H9 (cell line): ENCODE data around the gene ANKRD13A. TPM values are rescaled to one million over a fixed set of nuclear protein-coding genes. Genes with fewer than 3 reads are reported as not detected.

ENCODE experiments used
- DNase-seq: peaks from one replicate; pipeline ENCODE4 v3.0.0-alpha.2; 2017
- H2AFZ ChIP-seq: one replicate; pipeline ENCODE4 v1.6.1; 2013; ENCODE audit warnings: mild to moderate bottlenecking, low read length, control low read depth, moderate library complexity
- H2AK5ac ChIP-seq: 2 replicates; pipeline ENCODE4 v1.6.1; 2013; ENCODE audit warnings: low read length, control low read depth, mixed read lengths; ENCODE audit not compliant: insufficient read length
- H2BK120ac ChIP-seq: one replicate; pipeline ENCODE4 v1.6.1; 2013; ENCODE audit warnings: low read depth, mild to moderate bottlenecking, low read length, control low read depth, inconsistent platforms; ENCODE audit not compliant: poor library complexity, severe bottlenecking
- H2BK12ac ChIP-seq: 2 replicates; pipeline ENCODE4 v1.6.1; 2013; ENCODE audit warnings: low read length, control low read depth, mixed read lengths, low read depth; ENCODE audit not compliant: insufficient read length
- H2BK15ac ChIP-seq: 2 replicates; pipeline ENCODE4 v1.6.1; 2013; ENCODE audit warnings: low read depth, low read length, control low read depth
- H2BK20ac ChIP-seq: one replicate; pipeline ENCODE4 v1.6.1; 2013; ENCODE audit warnings: low read depth, mild to moderate bottlenecking, low read length, control low read depth, inconsistent platforms; ENCODE audit not compliant: poor library complexity, severe bottlenecking
- H2BK5ac ChIP-seq: 2 replicates; pipeline ENCODE4 v1.6.1; 2013; ENCODE audit warnings: low read length, control low read depth, mixed read lengths; ENCODE audit not compliant: insufficient read length
- H3K14ac ChIP-seq: 2 replicates; pipeline ENCODE4 v1.6.1; 2013; ENCODE audit warnings: low read length, control low read depth; ENCODE audit not compliant: insufficient read depth
- H3K18ac ChIP-seq: 2 replicates; pipeline ENCODE4 v1.6.1; 2013; ENCODE audit warnings: low read depth, mild to moderate bottlenecking, mixed read lengths, low read length, control low read depth; ENCODE audit not compliant: insufficient read length
- H3K23ac ChIP-seq: 2 replicates; pipeline ENCODE4 v1.6.1; 2013; ENCODE audit warnings: low read length, control low read depth, mixed read lengths, low read depth; ENCODE audit not compliant: insufficient read length
- H3K23me2 ChIP-seq: 2 replicates; pipeline ENCODE4 v1.6.1; 2013; ENCODE audit warnings: low read depth, mild to moderate bottlenecking, mixed read lengths, low read length, control low read depth; ENCODE audit not compliant: insufficient read length, poor library complexity, severe bottlenecking
- H3K27ac ChIP-seq: 2 replicates; pipeline ENCODE4 v1.5.1; 2013; ENCODE audit warnings: low read length, control low read depth, mixed read lengths, low read depth; ENCODE audit not compliant: insufficient read length
- H3K27me3 ChIP-seq: 2 replicates; pipeline ENCODE4 v1.6.1; 2013; ENCODE audit warnings: low read length, control low read depth, inconsistent platforms; ENCODE audit not compliant: insufficient read depth
- H3K4ac ChIP-seq: 2 replicates; pipeline ENCODE4 v1.6.1; 2013; ENCODE audit warnings: low read depth, mild to moderate bottlenecking, control low read depth, inconsistent platforms, low read length, moderate library complexity
- H3K4me1 ChIP-seq: 2 replicates; pipeline ENCODE4 v1.6.1; 2013; ENCODE audit warnings: low read length, control low read depth, inconsistent platforms; ENCODE audit not compliant: insufficient read depth
- H3K4me2 ChIP-seq: 2 replicates; pipeline ENCODE4 v1.6.1; 2013; ENCODE audit warnings: low read length, control low read depth, mixed read lengths; ENCODE audit not compliant: insufficient read length, insufficient read depth
- H3K56ac ChIP-seq: 2 replicates; pipeline ENCODE4 v1.6.1; 2013; ENCODE audit warnings: low read depth, mild to moderate bottlenecking, mixed read lengths, low read length, control low read depth; ENCODE audit not compliant: insufficient read length
- H3K79me1 ChIP-seq: 2 replicates; pipeline ENCODE4 v1.6.1; 2013; ENCODE audit warnings: low read depth, mild to moderate bottlenecking, moderate library complexity, low read length, control low read depth, inconsistent platforms; ENCODE audit not compliant: insufficient read depth, poor library complexity, severe bottlenecking
- H3K79me2 ChIP-seq: 2 replicates; pipeline ENCODE4 v1.6.1; 2013; ENCODE audit warnings: low read length, control low read depth, inconsistent platforms; ENCODE audit not compliant: insufficient read depth
- H3K9ac ChIP-seq: 2 replicates; pipeline ENCODE4 v1.6.1; 2013; ENCODE audit warnings: low read length, control low read depth, mixed read lengths; ENCODE audit not compliant: insufficient read length; ENCODE audit errors: extremely low read depth
- H3K9me3 ChIP-seq: one replicate; pipeline ENCODE4 v1.6.1; 2013; ENCODE audit warnings: low read depth, low read length, inconsistent platforms; ENCODE audit not compliant: control insufficient read depth
- H3T11ph ChIP-seq: one replicate; pipeline ENCODE4 v1.6.1; 2013; ENCODE audit warnings: mild to moderate bottlenecking, low read length, control low read depth, inconsistent platforms
- H4K20me1 ChIP-seq: one replicate; pipeline ENCODE4 v1.6.1; 2013; ENCODE audit not compliant: control insufficient read depth, insufficient read length, insufficient read depth
- H4K5ac ChIP-seq: 2 replicates; pipeline ENCODE4 v1.6.1; 2013; ENCODE audit warnings: low read depth, mild to moderate bottlenecking, mixed read lengths, low read length, control low read depth; ENCODE audit not compliant: insufficient read length
- H4K8ac ChIP-seq: replicated peaks from 2 replicates; pipeline ENCODE4 v1.6.1; 2013; ENCODE audit warnings: low read length, control low read depth, mixed read lengths, low read depth; ENCODE audit not compliant: insufficient read length
- H4K91ac ChIP-seq: 2 replicates; pipeline ENCODE4 v1.6.1; 2013; ENCODE audit warnings: low read depth, mild to moderate bottlenecking, moderate library complexity, mixed read lengths, low read length, control low read depth; ENCODE audit not compliant: insufficient read length
- H3K27ac Mint-ChIP-seq, 3 experiments: 2 replicates in 2 of 3; 3 replicates in 1 of 3; pipeline ENCODE4 v1.8.0; 2020 to 2021; ENCODE audit warnings: mixed read lengths in 3 of 3, mild to moderate bottlenecking in 1 of 3, moderate library complexity in 1 of 3
- H3K27me3 Mint-ChIP-seq: 2 replicates; pipeline ENCODE4 v1.8.0; 2021; ENCODE audit warnings: low read depth, mild to moderate bottlenecking, moderate library complexity, mixed read lengths
- H3K36me3 Mint-ChIP-seq, 3 experiments: 2 replicates in 2 of 3; 3 replicates in 1 of 3; pipeline ENCODE4 v1.8.0; 2020 to 2021; ENCODE audit warnings: low read depth in 3 of 3, mixed read lengths in 3 of 3; ENCODE audit not compliant: insufficient read depth in 1 of 3
- H3K4me1 Mint-ChIP-seq, 2 experiments: 2 replicates each; pipeline ENCODE4 v1.8.0; 2020; ENCODE audit warnings: mixed read lengths in 2 of 2
- H3K4me3 Mint-ChIP-seq, 2 experiments: 2 replicates in 1 of 2; 3 replicates in 1 of 2; pipeline ENCODE4 v1.8.0; 2020 to 2021; ENCODE audit warnings: mild to moderate bottlenecking in 2 of 2, mixed read lengths in 2 of 2, moderate library complexity in 1 of 2
- H3K9me3 Mint-ChIP-seq, 2 experiments: 2 replicates in 1 of 2; 3 replicates in 1 of 2; pipeline ENCODE4 v1.8.0; 2020; ENCODE audit warnings: mild to moderate bottlenecking in 2 of 2, mixed read lengths in 2 of 2, moderate library complexity in 1 of 2
- CTCF ChIP-seq: fragments of 200-600 bp; sonication (generic); conservative IDR thresholded peaks from 3 replicates; pipeline ENCODE4 v1.8.0; 2021; ENCODE audit warnings: antibody characterized with exemption, mild to moderate bottlenecking
- WGBS: extraction: QIAGEN DNeasy Blood & Tissue Kit; methylation state at CpG from one replicate; pipeline ENCODE4 v1.1.7; 2013; ENCODE audit warnings: missing lambda C conversion rate, low lambda C conversion rate, mixed read lengths; ENCODE audit not compliant: insufficient read length; ENCODE audit errors: extremely low coverage; 5-methylcytosine and 5-hydroxymethylcytosine counted together
- total RNA-seq: library from RNA; stranded (reverse); gene quantifications from 2 replicates; pipeline ENCODE4 v1.2.1, GENCODE V29; 2021

The ANKRD13A gene
- total RNA-seq, 1 experiment from 2014 or later = 18.0 TPM

DNA sequence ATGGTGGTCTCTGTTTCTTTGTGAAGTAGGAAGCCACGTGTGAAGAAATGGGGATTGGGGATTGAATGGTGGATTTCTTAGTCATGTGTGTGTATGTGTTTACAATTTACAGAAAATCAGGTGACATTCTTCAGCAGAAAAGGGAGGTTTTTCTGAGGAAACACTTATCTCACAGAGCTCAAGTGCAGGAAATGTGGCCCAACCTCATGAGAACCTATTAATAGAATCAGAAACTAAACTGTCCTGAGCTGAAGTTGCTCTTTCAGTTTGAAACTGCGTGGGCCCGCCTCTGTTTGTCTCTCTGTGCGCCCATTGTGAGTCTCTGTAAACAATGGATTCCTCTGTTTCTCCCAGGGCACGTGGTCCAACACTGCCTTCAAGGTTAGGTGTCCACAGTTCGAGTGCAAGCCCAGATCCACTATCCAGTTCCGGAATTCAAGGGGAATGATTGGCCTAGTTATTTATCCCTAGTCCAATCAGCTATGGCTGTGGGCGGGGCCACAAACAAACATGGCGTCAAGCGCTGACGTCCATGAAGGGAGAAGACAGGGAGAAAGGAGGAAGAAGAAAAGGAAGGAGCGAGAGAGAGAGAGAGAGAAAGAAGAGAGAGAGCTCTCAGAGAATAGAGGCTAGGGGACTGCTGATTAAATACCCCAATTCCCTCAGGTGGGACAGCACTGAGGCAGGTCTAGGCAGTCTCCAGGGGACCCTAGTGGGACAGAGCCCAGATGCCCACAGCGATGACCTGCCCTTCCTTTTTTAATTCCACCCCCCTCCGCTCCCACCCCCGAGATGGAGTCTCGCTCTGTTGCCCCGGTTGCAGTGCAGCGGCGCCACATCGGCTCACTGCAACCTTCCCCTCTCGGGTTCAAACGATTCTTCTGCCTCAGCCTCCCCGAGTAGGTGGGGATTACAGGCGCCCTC is 80.5 kb downstream of the ANKRD13A start:
- Histone ChIP-seq H3T11ph (no peak overlapping the region), H2BK12ac (no peak overlapping the region), H2BK5ac (no peak overlapping the region), H3K23me2 (no peaks in the 10 kb centered on the region), H3K4ac (no peak overlapping the region), H3K14ac (no peak overlapping the region), H3K9ac (no peak overlapping the region), H2AFZ (no peak overlapping the region), H4K91ac (no peak overlapping the region), H2AK5ac (no peak overlapping the region), H4K20me1 (no peaks in the 10 kb centered on the region), H3K4me1 (no peaks in the 10 kb centered on the region), H2BK120ac (no peak overlapping the region), H3K79me2 (no peaks in the 10 kb centered on the region), H3K9me3 (no peaks in the 10 kb centered on the region), H3K56ac (no peak overlapping the region), H3K27me3 (no peaks in the 10 kb centered on the region), H2BK20ac (no peak overlapping the region), H4K8ac (no peak overlapping the region), H3K18ac (no peak overlapping the region), H3K27ac (no peak overlapping the region), H2BK15ac (no peak overlapping the region), H3K79me1 (no peaks in the 10 kb centered on the region), H3K23ac (no peak overlapping the region), H4K5ac (no peak overlapping the region), H3K4me2 (no peak overlapping the region)
- no peak for DNase-seq
- Mint-ChIP-seq H3K4me3 (no peak overlapping the region), H3K9me3 (peaks cover 3% of the 10 kb centered on the region in 2 experiments; a peak in 3 of 5 replicates), H3K27me3 (peaks cover 4% of the 10 kb centered on the region), H3K27ac (no peak overlapping the region), H3K36me3 (peaks cover 0 to 2% (median 0%) of the 10 kb centered on the region in 3 experiments; a peak in 1 of 7 replicates), H3K4me1 (0 out of 4 replicates have a peak, but pooled peaks cover 0 to 2% of the 10 kb centered on the region in 2 experiments)
- TF ChIP-seq CTCF = no peak
- WGBS = 100% methylated on average over 1 of the region's 24 CpGs
